Tibial artery (tissue), 4 donors: Measurements from ENCODE around the gene ERC2.

Experiments used
- DNase-seq, 2 donors: peaks; one replicate each; pipeline ENCODE4 v3.0.0-alpha.2; 2019
- H3K27ac ChIP-seq, 2 donors: fragments of 200-600 bp; sonication (generic) in 1 of 2; 1 replicate in 1 of 2; 2 replicates in 1 of 2; pipeline ENCODE4 v1.5.1; 2018 to 2019; ENCODE audit warnings: mild to moderate bottlenecking in 1 of 2
- H3K27me3 ChIP-seq, 2 donors: fragments of 200-600 bp; sonication (generic) in 1 of 2; one replicate each; pipeline versions ENCODE4 v1.5.1 to v1.6.0; 2016 to 2019
- H3K36me3 ChIP-seq, 3 donors: fragments of 200-600 bp; sonication (generic) in 2 of 3; one replicate each; pipeline ENCODE4 v1.5.1; 2016 to 2019; ENCODE audit warnings: mild to moderate bottlenecking in 2 of 3
- H3K4me1 ChIP-seq, 4 donors: fragments of 200-600 bp; sonication (generic) in 2 of 4; 1 replicate in 3 of 4; 2 replicates in 1 of 4; pipeline ENCODE4 v1.5.1; 2016 to 2019
- H3K4me3 ChIP-seq, 2 donors: fragments of 200-600 bp; sonication (generic) in 1 of 2; 1 replicate in 1 of 2; 2 replicates in 1 of 2; pipeline ENCODE4 v1.5.1; 2018 to 2019; ENCODE audit warnings: mild to moderate bottlenecking in 2 of 2
- H3K9me3 ChIP-seq, 3 donors: fragments of 200-600 bp; sonication (generic) in 1 of 3; one replicate each; pipeline ENCODE4 v1.5.1; 2016 to 2019
- intact Hi-C: fragments of 100-400 bp; cut with DNase I; formaldehyde crosslinking; loops from one replicate; pipeline ENCODE4 v1.15.0; 2023; ENCODE audit warnings: low total_unique reads
- TF ChIP-seq, protein P1 (sequence below), 2 experiments: fragments of 200-600 bp in 1 of 2; fragments of 450-650 bp in 1 of 2; IDR thresholded peaks; one replicate each; pipeline ENCODE4 v1.5.1; 2017 to 2019; ENCODE audit warnings: antibody characterized with exemption in 2 of 2, mild to moderate bottlenecking in 1 of 2, moderate library complexity in 1 of 2

Gene ERC2

DNA sequence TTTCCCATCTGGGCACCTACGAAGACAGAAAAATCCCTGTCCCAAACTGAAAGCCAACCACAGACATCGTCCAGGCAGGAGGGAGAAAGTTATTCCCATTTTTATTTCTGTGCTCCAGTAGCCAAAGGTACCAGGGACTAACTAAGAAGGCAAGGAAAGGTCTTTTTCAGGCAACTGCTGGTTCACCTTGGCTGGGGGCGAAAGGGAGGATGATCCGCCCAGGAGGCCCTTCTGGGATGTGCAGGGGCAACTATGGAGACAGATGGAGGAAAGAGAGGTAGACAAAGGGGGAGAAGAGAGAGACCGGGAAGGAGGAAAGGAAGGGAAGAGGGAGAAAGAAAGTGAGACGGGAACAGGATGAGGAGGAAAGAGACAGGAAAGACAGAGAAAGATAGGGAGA is 994.5 kb downstream of the ERC2 start:
- Histone ChIP-seq H3K4me3 (no peak overlapping the region), H3K4me1 (no peaks in the 10 kb centered on the region), H3K9me3 (no peaks in the 10 kb centered on the region), H3K36me3 (peaks cover 0 to 5% (median 0%) of the 10 kb centered on the region in 3 donors), H3K27ac (no peak overlapping the region), H3K27me3 (peaks cover 0 to 25% of the 10 kb centered on the region in 2 donors)
- no peak for DNase-seq
- TF ChIP-seq, protein P1, sequence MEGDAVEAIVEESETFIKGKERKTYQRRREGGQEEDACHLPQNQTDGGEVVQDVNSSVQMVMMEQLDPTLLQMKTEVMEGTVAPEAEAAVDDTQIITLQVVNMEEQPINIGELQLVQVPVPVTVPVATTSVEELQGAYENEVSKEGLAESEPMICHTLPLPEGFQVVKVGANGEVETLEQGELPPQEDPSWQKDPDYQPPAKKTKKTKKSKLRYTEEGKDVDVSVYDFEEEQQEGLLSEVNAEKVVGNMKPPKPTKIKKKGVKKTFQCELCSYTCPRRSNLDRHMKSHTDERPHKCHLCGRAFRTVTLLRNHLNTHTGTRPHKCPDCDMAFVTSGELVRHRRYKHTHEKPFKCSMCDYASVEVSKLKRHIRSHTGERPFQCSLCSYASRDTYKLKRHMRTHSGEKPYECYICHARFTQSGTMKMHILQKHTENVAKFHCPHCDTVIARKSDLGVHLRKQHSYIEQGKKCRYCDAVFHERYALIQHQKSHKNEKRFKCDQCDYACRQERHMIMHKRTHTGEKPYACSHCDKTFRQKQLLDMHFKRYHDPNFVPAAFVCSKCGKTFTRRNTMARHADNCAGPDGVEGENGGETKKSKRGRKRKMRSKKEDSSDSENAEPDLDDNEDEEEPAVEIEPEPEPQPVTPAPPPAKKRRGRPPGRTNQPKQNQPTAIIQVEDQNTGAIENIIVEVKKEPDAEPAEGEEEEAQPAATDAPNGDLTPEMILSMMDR (IDR thresholded peaks at IDR 0.05), result no peak
- intact Hi-C loops, result no loop called here

DNA sequence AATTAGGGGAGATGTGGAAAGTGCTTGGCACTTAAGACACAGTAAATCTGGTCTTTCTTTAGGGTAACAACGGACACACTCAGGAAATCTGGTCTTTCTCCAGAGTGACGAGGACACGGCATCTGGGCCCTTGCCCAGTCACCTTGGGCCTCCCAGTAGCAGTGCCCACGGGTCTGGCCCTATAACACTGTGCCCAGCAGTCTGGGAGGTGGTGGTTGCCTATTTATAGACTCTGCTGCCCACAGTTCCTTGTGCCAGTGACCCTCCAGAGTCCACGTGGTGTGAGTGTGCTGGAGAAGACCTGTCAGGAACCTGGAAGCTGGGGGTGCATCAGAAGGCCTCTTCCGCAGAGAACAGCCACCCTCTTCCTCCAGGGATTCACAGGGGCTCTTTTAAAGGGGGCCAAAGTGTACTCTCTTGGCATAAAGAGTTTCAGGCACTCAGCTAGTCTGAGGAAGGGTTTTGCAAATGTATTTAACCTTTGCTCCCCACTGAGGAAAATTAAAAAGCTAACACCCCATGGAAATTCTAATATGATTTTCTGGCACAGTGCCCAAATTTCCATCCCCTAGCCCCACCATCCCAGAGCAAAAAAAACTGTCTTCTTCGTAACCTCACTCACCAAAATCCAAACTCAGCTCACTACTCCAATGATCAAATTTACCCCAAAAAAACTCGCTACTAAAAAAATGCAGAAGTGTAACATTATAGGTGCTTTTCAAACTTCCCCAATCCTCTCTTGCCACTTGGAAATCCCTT is 996.6 kb downstream of the ERC2 start:
- no peak overlapping the region for H3K27ac ChIP-seq
- H3K4me1 ChIP-seq, result no peaks in the 10 kb centered on the region
- H3K9me3 ChIP-seq, result no peaks in the 10 kb centered on the region
- DNase-seq, result no peak
- peaks cover 0 to 5% (median 0%) of the 10 kb centered on the region in 3 donors for H3K36me3 ChIP-seq
- intact Hi-C loops, result no loop called here
- TF ChIP-seq, protein P1 (IDR thresholded peaks at IDR 0.05), result no peak
- H3K4me3 ChIP-seq, result no peak overlapping the region
- H3K27me3 ChIP-seq, result peaks cover 0 to 15% of the 10 kb centered on the region in 2 donors

DNA sequence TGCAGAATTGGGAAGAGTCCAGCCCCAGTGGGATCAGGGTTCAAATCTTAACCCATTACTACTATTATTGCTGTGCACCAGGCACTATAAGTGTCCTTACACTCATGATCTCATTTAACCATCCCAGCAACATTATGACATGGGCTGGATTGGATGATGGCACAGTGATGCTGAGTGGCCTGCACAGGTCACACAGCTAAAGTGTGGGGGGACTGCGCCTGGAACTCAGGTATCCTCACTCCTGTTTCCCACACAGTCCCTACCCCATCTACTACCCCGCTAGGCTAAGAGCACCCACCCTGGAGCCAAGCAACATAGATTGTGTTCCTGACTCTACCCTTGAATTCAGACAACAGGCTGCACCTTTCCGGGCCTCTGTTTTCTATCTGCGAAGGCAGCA is 997.2 kb downstream of the ERC2 start:
- TF ChIP-seq, protein P1 (IDR thresholded peaks at IDR 0.05), result no peak
- Histone ChIP-seq H3K9me3 (no peaks in the 10 kb centered on the region), H3K36me3 (peaks cover 0 to 5% (median 0%) of the 10 kb centered on the region in 3 donors), H3K4me1 (no peaks in the 10 kb centered on the region), H3K27me3 (peaks cover 0 to 12% of the 10 kb centered on the region in 2 donors), H3K4me3 (no peak overlapping the region), H3K27ac (no peak overlapping the region)
- intact Hi-C loops, result no loop called here
- DNase-seq, result no peak

DNA sequence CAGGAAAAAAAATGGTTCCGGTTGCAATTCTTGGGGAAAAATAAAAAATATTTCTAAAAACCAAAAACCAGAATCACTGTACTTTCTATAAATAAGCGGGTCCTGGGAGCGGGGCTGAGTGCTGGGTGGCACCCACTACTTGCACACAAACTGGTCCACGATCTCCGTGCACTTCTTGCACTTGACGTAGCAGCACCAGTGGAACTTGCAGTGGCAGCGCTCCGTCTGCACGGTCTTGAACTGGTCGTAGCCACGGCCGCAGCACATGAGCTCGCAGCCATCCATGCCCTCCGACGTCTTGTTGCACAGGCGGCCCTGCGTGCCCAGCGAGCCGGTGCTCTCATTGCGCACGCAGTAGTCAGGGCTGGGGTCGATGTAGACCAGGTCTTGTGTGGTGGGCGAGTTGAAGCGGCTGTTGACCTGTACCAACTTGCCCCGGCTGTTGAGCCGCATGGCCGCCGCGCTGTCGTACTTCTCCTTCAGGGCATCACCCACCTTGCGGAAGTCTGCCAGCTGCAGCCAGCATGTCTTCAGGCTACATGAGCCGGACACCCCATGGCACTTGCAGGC is 998.2 kb downstream of the ERC2 start:
- Histone ChIP-seq H3K4me3 (no peak overlapping the region), H3K9me3 (no peaks in the 10 kb centered on the region), H3K36me3 (peaks cover 0 to 5% (median 0%) of the 10 kb centered on the region in 3 donors), H3K27ac (no peak overlapping the region), H3K27me3 (peaks cover 0 to 12% of the 10 kb centered on the region in 2 donors), H3K4me1 (no peaks in the 10 kb centered on the region)
- TF ChIP-seq, protein P1 (IDR thresholded peaks at IDR 0.05), result no peak
- no peak for DNase-seq
- intact Hi-C loops, result no loop called here

DNA sequence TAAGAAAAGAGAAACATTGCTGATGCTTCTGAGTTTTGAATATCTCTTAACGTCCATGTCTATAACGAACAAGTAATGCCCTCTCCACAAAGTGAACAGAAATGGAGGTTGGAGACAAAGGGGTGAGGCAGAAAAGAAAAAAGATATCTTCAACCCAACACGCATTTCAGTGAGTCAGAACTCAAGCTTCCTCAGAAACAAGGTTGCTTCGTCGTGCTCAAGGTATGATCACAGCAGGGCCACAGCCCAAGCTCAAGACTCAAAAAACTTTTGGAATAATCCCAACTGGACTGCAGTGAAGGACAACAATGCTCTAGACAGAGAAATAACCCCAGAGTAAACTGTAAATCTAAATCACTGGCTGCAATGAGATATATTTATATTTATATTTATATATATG is 1000.0 kb downstream of the ERC2 start:
- Histone ChIP-seq H3K9me3 (no peaks in the 10 kb centered on the region), H3K27ac (no peak overlapping the region), H3K27me3 (peaks cover 0 to 9% of the 10 kb centered on the region in 2 donors), H3K4me3 (no peak overlapping the region), H3K36me3 (peaks cover 0 to 5% (median 0%) of the 10 kb centered on the region in 3 donors), H3K4me1 (no peaks in the 10 kb centered on the region)
- TF ChIP-seq, protein P1 (IDR thresholded peaks at IDR 0.05), result no peak
- DNase-seq, result no peak
- intact Hi-C loops, result no loop called here
